HepG2 (cell line): ENCODE data around the gene HOXD9. TPM values are rescaled to one million over a fixed set of nuclear protein-coding genes. Genes with fewer than 3 reads are reported as not detected.

Source experiments
- ATAC-seq: fragments of 200-7000 bp; cut with Tn5 transposase; 3 replicates; pipeline ENCODE4 v1.9.1; 2020; ENCODE audit warnings: mild to moderate bottlenecking, moderate library complexity
- BruUV-seq: library from RNA; stranded (reverse); fragments of 400-500 nt; replicated peaks from 2 replicates; lab custom pipeline; 2021; lab: Mats Ljungman, UMichigan
- CTCF ChIA-PET: fragments of 300-600 bp; formaldehyde crosslinking; extraction: SDS; loops from one replicate; lab custom pipeline; 2021; ENCODE audit warnings: low total read pairs, inconsistent platforms, low intra/inter-chr PET ratio; lab: Yijun Ruan, JAX
- POLR2A ChIA-PET: fragments of 350-600 bp; sonication (Branson Sonifier 250); formaldehyde crosslinking; loops from one replicate; lab custom pipeline; 2020; ENCODE audit warnings: antibody characterized with exemption, inconsistent platforms; lab: Yijun Ruan, JAX
- DNase-seq: peaks from one replicate; pipeline ENCODE4 v3.0.0-alpha.2; 2015; ENCODE audit warnings: low spot score
- FAIRE-seq: peaks from 3 replicates; lab custom pipeline; 2011; peaks lifted over from hg19 to GRCh38; lab: Jason Lieb, UNC
- H2AFZ ChIP-seq: one replicate; pipeline ENCODE4 v1.6.1; 2011; ENCODE audit warnings: low read length, inconsistent platforms
- H3K27ac ChIP-seq: fragments of 300-600 bp; 3 replicates; pipeline ENCODE4 v1.8.0; 2011; ENCODE audit warnings: mixed run types, mild to moderate bottlenecking, mixed read lengths, low read length, inconsistent platforms; ENCODE audit not compliant: insufficient read depth; ENCODE audit errors: extremely low read length
- H3K27me3 ChIP-seq, 2 experiments: fragments of 200-600 bp in 1 of 2; 2 replicates in 1 of 2; 3 replicates in 1 of 2; pipeline versions ENCODE4 v1.6.0 to v1.8.0; 2011; ENCODE audit warnings: low read length in 2 of 2, mild to moderate bottlenecking in 2 of 2, moderate library complexity in 2 of 2, inconsistent platforms in 1 of 2; ENCODE audit not compliant: insufficient read depth in 2 of 2, control insufficient read depth in 1 of 2
- H3K36me3 ChIP-seq, 2 experiments: fragments of 200-600 bp in 1 of 2; replicated peaks in 1 of 2; 2 replicates in 1 of 2; 3 replicates in 1 of 2; pipeline versions ENCODE4 v1.5.1 to v1.8.0; 2011; ENCODE audit warnings: low read length in 2 of 2, inconsistent platforms in 1 of 2; ENCODE audit not compliant: insufficient read depth in 2 of 2, control insufficient read depth in 1 of 2
- H3K4me1 ChIP-seq: 2 replicates; pipeline ENCODE4 v1.5.1; 2012; ENCODE audit warnings: low read length, inconsistent platforms; ENCODE audit not compliant: insufficient read depth
- H3K4me2 ChIP-seq: 2 replicates; pipeline ENCODE4 v1.6.0; 2011; ENCODE audit warnings: low read depth, low read length, inconsistent platforms
- H3K4me3 ChIP-seq, 3 experiments: fragments of 200-600 bp in 1 of 3; sonication (generic), shearing (Covaris generic) in 1 of 3; replicated peaks in 1 of 3; 2 replicates each; pipeline ENCODE4 v1.5.1; 2011 to 2016; ENCODE audit warnings: low read length in 3 of 3, inconsistent platforms in 2 of 3, low read depth in 2 of 3, mild to moderate bottlenecking in 2 of 3, control low read depth in 1 of 3, mixed read lengths in 1 of 3; ENCODE audit not compliant: insufficient read depth in 1 of 3
- H3K79me2 ChIP-seq: one replicate; pipeline ENCODE4 v1.6.1; 2011; ENCODE audit warnings: low read length, inconsistent platforms; ENCODE audit not compliant: insufficient read depth
- H3K9ac ChIP-seq: 2 replicates; pipeline ENCODE4 v1.6.0; 2011; ENCODE audit warnings: mild to moderate bottlenecking, low read depth, low read length, inconsistent platforms; ENCODE audit not compliant: insufficient read depth
- H3K9me3 ChIP-seq: 2 replicates; pipeline ENCODE4 v1.5.1; 2012; ENCODE audit warnings: mild to moderate bottlenecking, low read length
- H4K20me1 ChIP-seq: 2 replicates; pipeline ENCODE4 v1.6.0; 2011; ENCODE audit warnings: inconsistent platforms, mild to moderate bottlenecking, low read length, moderate library complexity; ENCODE audit not compliant: insufficient read depth
- ZFX ChIP-seq: sonication (generic); formaldehyde crosslinking; IDR thresholded peaks from 2 replicates; pipeline ENCODE4 v1.4.0; 2020; ENCODE audit warnings: mild to moderate bottlenecking, low read depth, missing genetic modification reagents, moderate library complexity
- ZNF17 ChIP-seq: sonication (generic); formaldehyde crosslinking; IDR thresholded peaks from 2 replicates; pipeline ENCODE4 v1.5.0; 2020; ENCODE audit warnings: mild to moderate bottlenecking, missing genetic modification reagents
- whole genome bisulfite sequencing: methylation state at CpG from one replicate; pipeline ENCODE4 v1.1.6; 2017; ENCODE audit warnings: low lambda C conversion rate; 5-methylcytosine and 5-hydroxymethylcytosine counted together
- in situ Hi-C: cut with HindIII; loops from 2 replicates; pipeline ENCODE4 v1.10.0; 2017; ENCODE audit warnings: low pct_unique_long_range_greater_than_20kb; ENCODE audit not compliant: extremely low pct_ligation_motif_present
- intact Hi-C: fragments of 100-400 bp; cut with micrococcal nuclease; formaldehyde crosslinking; loops from one replicate; pipeline ENCODE4 v1.10.0; 2022; ENCODE audit not compliant: unreplicated experiment
- polyA plus RNA-seq, 8 experiments: library from polyadenylated mRNA; depleted of rRNA in 3 of 8; stranded (reverse) in 7 of 8; unstranded in 1 of 8; fragments of >200 nt; fragmentation: Illumina TruSeq in 4 of 8; extraction: Trizol in 4 of 8; gene quantifications; 2 replicates each; pipeline versions ENCODE4 v1.2.1 to v1.2.3, GENCODE V29; 2011 to 2016; ENCODE audit warnings: low read depth in 4 of 8, missing spikeins in 1 of 8, mixed read lengths in 1 of 8; ENCODE audit not compliant: insufficient read depth in 1 of 8
- total RNA-seq, 5 experiments: library from RNA; depleted of rRNA; stranded (reverse); fragments of >200 nt; fragmentation: Illumina TruSeq; extraction: Trizol; gene quantifications; 2 replicates each; pipeline ENCODE4 v1.2.3, GENCODE V29; 2016; ENCODE audit warnings: low read depth in 1 of 5
- TF ChIP-seq, protein P1 (sequence below): IDR thresholded peaks from 2 replicates; pipeline ENCODE4 v1.6.1; 2016; ENCODE audit warnings: low read depth, borderline replicate concordance
- TF ChIP-seq, protein P2 (sequence below): sonication (generic); formaldehyde crosslinking; IDR thresholded peaks from 2 replicates; pipeline ENCODE4 v1.5.1; 2020; ENCODE audit warnings: mild to moderate bottlenecking, moderate library complexity, missing genetic modification reagents

The HOXD9 gene
- total and polyA plus RNA-seq, 2 of the 13 experiments (the other 11 are each of a cell fraction or from before 2014, with no cell fraction given) = not detected

DNA sequence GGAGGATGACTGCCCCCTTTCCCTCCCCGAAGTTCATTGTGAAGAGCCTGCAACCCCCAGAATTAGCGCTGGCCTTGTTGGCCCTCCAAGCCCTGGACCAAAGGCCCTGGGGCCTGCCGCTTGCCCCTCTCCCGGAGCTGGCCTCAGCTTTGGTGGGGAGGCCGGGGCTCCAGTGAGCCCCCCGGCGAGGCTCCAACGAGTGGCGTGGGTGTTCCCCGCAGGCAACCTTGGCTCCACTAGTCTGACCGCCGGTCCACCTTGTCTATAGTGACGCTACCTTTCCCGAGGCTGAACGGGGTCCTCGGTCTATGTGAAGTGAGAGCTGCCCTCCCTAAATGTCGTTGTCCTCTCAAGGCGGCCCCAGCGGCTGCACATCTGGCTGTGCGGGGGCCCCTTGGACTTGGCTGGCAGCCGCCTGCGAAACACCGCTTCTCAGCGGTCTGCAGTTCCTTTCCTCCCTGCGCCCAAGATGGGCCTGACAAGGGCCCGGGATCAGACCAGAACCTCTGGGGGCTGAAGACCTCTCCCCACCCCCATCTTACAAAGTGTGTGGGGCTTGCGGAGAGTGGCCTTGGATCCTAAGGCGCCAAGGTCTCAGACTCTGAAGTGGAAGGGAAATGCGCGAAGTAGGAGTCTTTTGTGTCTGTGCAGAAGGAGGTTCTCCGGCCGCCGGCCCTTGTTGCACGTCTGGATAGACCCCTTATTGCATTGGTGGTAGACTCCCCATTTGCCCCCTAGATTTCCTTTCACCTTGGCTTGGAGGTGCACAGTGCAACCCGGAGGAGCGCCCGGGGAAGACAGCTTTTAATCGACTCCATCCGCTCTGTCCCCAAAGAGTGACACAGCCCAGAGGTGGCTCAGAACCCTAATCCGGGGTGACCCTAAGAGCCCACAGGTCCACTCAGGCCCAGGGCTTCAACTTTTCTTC, 9.9 kb upstream of the HOXD9 start:
- H3K9ac ChIP-seq = no peak overlapping the region
- H2AFZ ChIP-seq = no peak overlapping the region
- 53% methylated on average over 19 of the region's 40 CpGs for WGBS
- H3K4me3 ChIP-seq = no peak overlapping the region
- H3K36me3 ChIP-seq = no peaks in the 10 kb centered on the region
- TF ChIP-seq, protein P1, sequence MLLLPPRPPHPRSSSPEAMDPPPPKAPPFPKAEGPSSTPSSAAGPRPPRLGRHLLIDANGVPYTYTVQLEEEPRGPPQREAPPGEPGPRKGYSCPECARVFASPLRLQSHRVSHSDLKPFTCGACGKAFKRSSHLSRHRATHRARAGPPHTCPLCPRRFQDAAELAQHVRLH (CRISPR knock-in tag) = no peak
- TF ChIP-seq ZFX (CRISPR knock-in tag) = no peak
- no peak for TF ChIP-seq ZNF17 (CRISPR knock-in tag)
- TF ChIP-seq, protein P2, sequence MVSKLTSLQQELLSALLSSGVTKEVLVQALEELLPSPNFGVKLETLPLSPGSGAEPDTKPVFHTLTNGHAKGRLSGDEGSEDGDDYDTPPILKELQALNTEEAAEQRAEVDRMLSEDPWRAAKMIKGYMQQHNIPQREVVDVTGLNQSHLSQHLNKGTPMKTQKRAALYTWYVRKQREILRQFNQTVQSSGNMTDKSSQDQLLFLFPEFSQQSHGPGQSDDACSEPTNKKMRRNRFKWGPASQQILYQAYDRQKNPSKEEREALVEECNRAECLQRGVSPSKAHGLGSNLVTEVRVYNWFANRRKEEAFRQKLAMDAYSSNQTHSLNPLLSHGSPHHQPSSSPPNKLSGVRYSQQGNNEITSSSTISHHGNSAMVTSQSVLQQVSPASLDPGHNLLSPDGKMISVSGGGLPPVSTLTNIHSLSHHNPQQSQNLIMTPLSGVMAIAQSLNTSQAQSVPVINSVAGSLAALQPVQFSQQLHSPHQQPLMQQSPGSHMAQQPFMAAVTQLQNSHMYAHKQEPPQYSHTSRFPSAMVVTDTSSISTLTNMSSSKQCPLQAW = no peak
- TF ChIP-seq, all 625 proteins: peak for 0
- ATAC-seq (no peak), DNase-seq (no peak), FAIRE-seq (no peak)
- in situ Hi-C loops = no loop called here
- Histone ChIP-seq H3K27ac (no peak overlapping the region), H3K4me2 (no peak overlapping the region), H3K9me3 (no peaks in the 10 kb centered on the region), H3K79me2 (no peaks in the 10 kb centered on the region), H3K4me1 (peaks cover 14% of the 10 kb centered on the region), H4K20me1 (no peaks in the 10 kb centered on the region), H3K27me3 (peaks cover 19 to 92% of the 10 kb centered on the region in 2 experiments; a peak in 4 of 5 replicates)
- ChIA-PET POLR2A (no interaction called here), CTCF (no interaction called here)
- BruUV-seq = no TSS peak
- intact Hi-C loops = loop anchor here (5.0 kb wide), 2 partner anchors 525 to 1035 kb away; no protein-coding TSS in a partner anchor
